HCT116 (cell line): Measurements from ENCODE around the gene TEX22. TPM values are rescaled to one million over a fixed set of nuclear protein-coding genes. Genes with fewer than 3 reads are reported as not detected.

Experiments
- ATAC-seq: fragments of 200-7000 bp; cut with Tn5 transposase; 2 replicates; pipeline ENCODE4 v1.9.1; 2020; ENCODE audit warnings: mild to moderate bottlenecking, moderate library complexity
- BruUV-seq: library from RNA; stranded (reverse); fragments of 400-500 nt; replicated peaks from 2 replicates; lab custom pipeline; 2021; lab: Mats Ljungman, UMichigan
- CTCF ChIA-PET: fragments of 300-600 bp; sonication (Branson Sonifier 250); formaldehyde crosslinking; loops from one replicate; lab custom pipeline; 2021; ENCODE audit warnings: antibody characterized with exemption; lab: Charles Lee
- POLR2A ChIA-PET: fragments of 300-600, 350-600 bp; sonication (Branson Sonifier 250); formaldehyde crosslinking; loops from one replicate; lab custom pipeline; 2021; ENCODE audit warnings: antibody characterized with exemption; lab: Charles Lee
- RAD21 ChIA-PET, 2 experiments: fragments of 300-600 bp; sonication (Branson Sonifier 250); formaldehyde crosslinking; loops; one replicate each; lab custom pipeline; 2023; ENCODE audit warnings: low total read pairs in 2 of 2; ENCODE audit not compliant: uncharacterized antibody in 2 of 2, unreplicated experiment in 2 of 2, low non-redundant PET in 1 of 2; lab: Charles Lee
- DNase-seq: peaks from one replicate; pipeline ENCODE4 v3.0.0-alpha.2; 2010; ENCODE audit warnings: low read depth, low spot score
- H2AFZ ChIP-seq: fragments of 200-600 bp; shearing (Covaris generic), sonication (generic); 2 replicates; pipeline ENCODE4 v1.6.1; 2017; ENCODE audit warnings: low read depth, mixed run types, mixed read lengths, antibody characterized with exemption, low read length; ENCODE audit not compliant: poor library complexity, severe bottlenecking
- H3K27ac ChIP-seq: 2 replicates; pipeline ENCODE4 v1.5.1; 2012; ENCODE audit warnings: low read depth, low read length
- H3K27me3 ChIP-seq: fragments of 200-600 bp; sonication (generic); 2 replicates; pipeline ENCODE4 v1.6.1; 2016; ENCODE audit warnings: mixed run types, low read length, mixed read lengths; ENCODE audit not compliant: insufficient read depth
- H3K36me3 ChIP-seq, 2 experiments: fragments of 200-500 bp in 1 of 2; fragments of 200-600 bp in 1 of 2; sonication (Bioruptor generic) in 1 of 2; sonication (generic) in 1 of 2; 2 replicates each; pipeline versions ENCODE4 v1.5.1 to v1.6.1; 2014 to 2016; ENCODE audit warnings: low read length in 2 of 2, inconsistent platforms in 1 of 2, mixed read lengths in 1 of 2, mixed run types in 1 of 2; ENCODE audit not compliant: insufficient read depth in 2 of 2, control insufficient read depth in 1 of 2
- H3K4me1 ChIP-seq, 2 experiments: fragments of 200-600 bp in 1 of 2; sonication (generic) in 1 of 2; 2 replicates each; pipeline versions ENCODE4 v1.5.1 to v1.6.1; 2012 to 2017; ENCODE audit warnings: low read length in 2 of 2, inconsistent platforms in 1 of 2, mild to moderate bottlenecking in 1 of 2, mixed read lengths in 1 of 2, mixed run types in 1 of 2, moderate library complexity in 1 of 2; ENCODE audit not compliant: insufficient read depth in 2 of 2, control insufficient read depth in 1 of 2
- H3K4me2 ChIP-seq: fragments of 200-600 bp; sonication (generic); 2 replicates; pipeline ENCODE4 v1.6.1; 2017; ENCODE audit warnings: mixed run types, low read length, mixed read lengths
- H3K4me3 ChIP-seq, 2 experiments: fragments of 200-600 bp in 1 of 2; sonication (generic) in 1 of 2; replicated peaks in 1 of 2; 2 replicates each; pipeline ENCODE4 v1.5.1; 2011 to 2016; ENCODE audit warnings: low read length in 2 of 2, control low read depth in 1 of 2, low read depth in 1 of 2, mild to moderate bottlenecking in 1 of 2, mixed read lengths in 1 of 2, mixed run types in 1 of 2
- H3K79me2 ChIP-seq: fragments of 200-600 bp; sonication (generic); 2 replicates; pipeline ENCODE4 v1.6.1; 2017; ENCODE audit warnings: mild to moderate bottlenecking, mixed run types, low read length, moderate library complexity, mixed read lengths; ENCODE audit not compliant: insufficient read depth
- H3K9ac ChIP-seq: fragments of 200-600 bp; sonication (generic); 2 replicates; pipeline ENCODE4 v1.6.1; 2016; ENCODE audit warnings: low read length, mixed read lengths
- H3K9me2 ChIP-seq: fragments of 200-600 bp; sonication (generic), shearing (Covaris generic); 2 replicates; pipeline ENCODE4 v1.6.1; 2017; ENCODE audit warnings: mixed run types, mild to moderate bottlenecking, moderate library complexity; ENCODE audit not compliant: insufficient read depth
- H3K9me3 ChIP-seq, 2 experiments: fragments of 200-500 bp in 1 of 2; fragments of 200-600 bp in 1 of 2; sonication (Bioruptor generic) in 1 of 2; sonication (generic) in 1 of 2; 2 replicates each; pipeline ENCODE4 v1.6.1; 2014 to 2017; ENCODE audit warnings: low read length in 2 of 2, mixed read lengths in 2 of 2, inconsistent platforms in 1 of 2, low read depth in 1 of 2, mild to moderate bottlenecking in 1 of 2, mixed run types in 1 of 2, moderate library complexity in 1 of 2; ENCODE audit not compliant: control insufficient read depth in 1 of 2, insufficient read depth in 1 of 2
- H4K20me1 ChIP-seq: fragments of 200-600 bp; sonication (generic), shearing (Covaris generic); 2 replicates; pipeline ENCODE4 v1.6.1; 2017; ENCODE audit warnings: mixed run types, mild to moderate bottlenecking, moderate library complexity; ENCODE audit not compliant: insufficient read depth
- CEBPB ChIP-seq: IDR thresholded peaks from 2 replicates; pipeline ENCODE4 v1.6.1; 2012; ENCODE audit warnings: low read depth
- EGR1 ChIP-seq: IDR thresholded peaks from 2 replicates; pipeline ENCODE4 v1.6.1; 2012; ENCODE audit warnings: low read depth
- ELF1 ChIP-seq: IDR thresholded peaks from 2 replicates; pipeline ENCODE4 v1.6.1; 2012; ENCODE audit warnings: low read depth, borderline replicate concordance
- RAD21 ChIP-seq: IDR thresholded peaks from 2 replicates; pipeline ENCODE4 v1.6.1; 2012; ENCODE audit warnings: low read depth, mild to moderate bottlenecking
- ZNF274 ChIP-seq: fragments of 200-500 bp; sonication (Bioruptor generic); IDR thresholded peaks from 2 replicates; pipeline ENCODE4 v1.6.1; 2014; ENCODE audit warnings: mild to moderate bottlenecking, low read depth, low read length, inconsistent platforms
- intact Hi-C: fragments of 100-400 bp; cut with micrococcal nuclease; formaldehyde crosslinking; loops from 2 replicates; pipeline ENCODE4 v1.10.0; 2022
- total RNA-seq: library from RNA; stranded (reverse); gene quantifications from one replicate; pipeline ENCODE4 v1.2.1, GENCODE V29; 2021; ENCODE audit not compliant: unreplicated experiment
- TF ChIP-seq, protein P1 (sequence below), 3 experiments: fragments of 200-600 bp in 1 of 3; sonication (generic) in 1 of 3; IDR thresholded peaks in 2 of 3; conservative IDR thresholded peaks in 1 of 3; 2 replicates each; pipeline ENCODE4 v1.5.1; 2012 to 2017; ENCODE audit warnings: low read depth in 2 of 3, low read length in 2 of 3, antibody characterized with exemption in 1 of 3, borderline replicate concordance in 1 of 3, control low read depth in 1 of 3, mild to moderate bottlenecking in 1 of 3, mixed read lengths in 1 of 3, mixed run types in 1 of 3, moderate library complexity in 1 of 3; ENCODE audit not compliant: insufficient read depth in 1 of 3

TEX22 gene
- total RNA-seq, 1 experiment from 2014 or later = 3.8 TPM

DNA sequence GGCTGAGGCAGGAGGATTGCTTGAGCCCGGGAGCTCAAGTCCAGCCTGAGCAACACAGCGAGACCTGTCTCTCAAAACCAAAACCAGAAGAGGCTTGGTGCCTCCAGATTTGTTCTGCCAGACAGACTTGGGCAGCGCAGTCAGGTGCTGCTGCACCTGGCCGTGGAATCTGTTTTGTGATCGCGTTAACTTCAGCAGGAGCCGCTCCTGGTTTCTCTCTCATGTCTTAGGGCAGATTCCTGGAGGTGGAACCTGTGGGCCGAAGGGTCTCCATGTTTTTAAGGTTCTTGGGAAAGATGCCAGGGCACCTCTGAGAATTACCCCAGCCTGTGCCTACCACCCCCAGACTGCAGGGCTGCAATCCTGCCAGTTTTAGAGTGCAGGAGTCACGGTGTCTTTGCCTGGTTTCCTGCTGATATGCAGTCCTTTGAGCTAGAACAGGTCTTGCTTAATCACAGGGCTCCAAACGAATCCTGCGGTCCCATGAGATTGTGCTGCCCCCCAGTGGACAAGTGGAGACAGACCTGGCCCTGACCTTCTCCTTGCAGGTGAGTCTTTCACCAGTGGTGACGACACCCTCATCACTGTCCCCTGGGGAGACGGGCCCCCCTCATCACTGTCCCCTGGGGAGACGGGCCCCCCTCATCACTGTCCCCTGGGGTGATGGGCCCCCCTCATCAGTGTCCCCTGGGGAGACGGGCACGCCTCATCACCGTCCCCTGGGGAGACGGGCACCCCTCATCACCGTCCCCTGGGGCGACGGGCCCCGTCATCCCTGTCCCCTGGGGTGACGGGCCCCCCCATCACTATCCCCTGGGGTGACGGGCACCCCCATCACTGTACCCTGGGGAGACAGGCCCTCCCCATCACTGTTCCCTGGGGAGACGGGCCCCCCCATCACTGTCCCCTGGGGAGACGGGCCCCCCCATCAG, 46.2 kb upstream of the TEX22 start:
- Histone ChIP-seq H3K4me3 (no peak overlapping the region), H3K4me2 (no peak overlapping the region), H3K9me2 (no peaks in the 10 kb centered on the region), H3K4me1 (peaks cover 8 to 12% of the 10 kb centered on the region in 2 experiments; a peak in 2 of 4 replicates), H3K9ac (no peak overlapping the region), H2AFZ (no peak overlapping the region), H3K9me3 (no peaks in the 10 kb centered on the region), H4K20me1 (no peaks in the 10 kb centered on the region), H3K36me3 (no peaks in the 10 kb centered on the region), H3K27me3 (no peaks in the 10 kb centered on the region), H3K79me2 (no peaks in the 10 kb centered on the region), H3K27ac (peak overlapping the region; percentile 29)
- BruUV-seq = no TSS peak
- ATAC-seq (peak; percentile 94), DNase-seq (peak; percentile 73)
- ChIA-PET POLR2A (interaction anchor here (0.6 kb wide), 1 partner anchor 265 kb away, joined by 3 read pairs; no protein-coding TSS in a partner anchor), CTCF (interaction anchor here (0.9 to 1.4 kb wide), 15 partner anchors 9 to 265 kb away, joined by 3 to 10 read pairs (median 6); partner anchors contain the start of genes BRF1 and BTBD6), RAD21 (interaction anchor here (0.7 to 1.0 kb wide), 3 partner anchors 51 to 262 kb away, joined by 3 to 5 read pairs (median 4); partner anchors contain the start of gene BRF1 (in 1 of the 2))
- TF ChIP-seq CEBPB = peak; percentile 96
- TF ChIP-seq, protein P1, sequence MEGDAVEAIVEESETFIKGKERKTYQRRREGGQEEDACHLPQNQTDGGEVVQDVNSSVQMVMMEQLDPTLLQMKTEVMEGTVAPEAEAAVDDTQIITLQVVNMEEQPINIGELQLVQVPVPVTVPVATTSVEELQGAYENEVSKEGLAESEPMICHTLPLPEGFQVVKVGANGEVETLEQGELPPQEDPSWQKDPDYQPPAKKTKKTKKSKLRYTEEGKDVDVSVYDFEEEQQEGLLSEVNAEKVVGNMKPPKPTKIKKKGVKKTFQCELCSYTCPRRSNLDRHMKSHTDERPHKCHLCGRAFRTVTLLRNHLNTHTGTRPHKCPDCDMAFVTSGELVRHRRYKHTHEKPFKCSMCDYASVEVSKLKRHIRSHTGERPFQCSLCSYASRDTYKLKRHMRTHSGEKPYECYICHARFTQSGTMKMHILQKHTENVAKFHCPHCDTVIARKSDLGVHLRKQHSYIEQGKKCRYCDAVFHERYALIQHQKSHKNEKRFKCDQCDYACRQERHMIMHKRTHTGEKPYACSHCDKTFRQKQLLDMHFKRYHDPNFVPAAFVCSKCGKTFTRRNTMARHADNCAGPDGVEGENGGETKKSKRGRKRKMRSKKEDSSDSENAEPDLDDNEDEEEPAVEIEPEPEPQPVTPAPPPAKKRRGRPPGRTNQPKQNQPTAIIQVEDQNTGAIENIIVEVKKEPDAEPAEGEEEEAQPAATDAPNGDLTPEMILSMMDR (IDR thresholded peaks at IDR 0.05 in 2 of 3, conservative IDR thresholded peaks at IDR 0.05 in 1 of 3; ENCODE audit: borderline replicate concordance in 1 of 3, insufficient read depth in 1 of 3, low read depth in 2 of 3, low read length in 2 of 3) = peak; percentile 85 to 90 (median 89)
- no peak for TF ChIP-seq ELF1
- peak; percentile 97 for TF ChIP-seq RAD21
- intact Hi-C loops = loop anchor here (1.0 kb wide), 2 partner anchors 149 to 262 kb away; no protein-coding TSS in a partner anchor

DNA sequence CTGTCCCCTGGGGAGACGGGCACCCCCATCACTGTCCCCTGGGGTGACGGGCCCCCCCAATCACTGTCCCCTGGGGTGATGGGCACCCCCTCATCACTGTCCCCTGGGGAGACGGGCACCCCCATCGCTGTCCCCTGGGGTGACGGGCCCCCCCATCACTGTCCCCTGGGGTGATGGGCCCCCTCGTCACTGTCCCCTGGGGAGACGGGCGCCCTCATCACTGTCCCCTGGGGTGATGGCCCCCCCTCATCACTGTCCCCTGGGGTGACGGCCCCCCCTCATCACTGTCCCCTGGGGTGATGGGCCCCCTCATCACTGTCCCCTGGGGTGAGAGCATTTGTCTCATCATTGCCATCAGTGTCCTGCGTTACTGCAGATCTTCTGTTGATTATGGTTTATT, 45.2 kb upstream of the TEX22 start:
- intact Hi-C loops = no loop called here
- H3K79me2 ChIP-seq = no peaks in the 10 kb centered on the region
- peaks cover 7% of the 10 kb centered on the region in 2 experiments; a peak in 2 of 4 replicates for H3K4me1 ChIP-seq
- no peak overlapping the region for H3K9ac ChIP-seq
- ATAC-seq = no peak
- no peaks in the 10 kb centered on the region for H4K20me1 ChIP-seq
- H3K27ac ChIP-seq = no peak overlapping the region
- H2AFZ ChIP-seq = no peak overlapping the region
- H3K9me2 ChIP-seq = no peaks in the 10 kb centered on the region
- H3K36me3 ChIP-seq = no peaks in the 10 kb centered on the region
- RAD21 ChIA-PET = no interaction called here
- H3K4me2 ChIP-seq = no peak overlapping the region
- no peak for DNase-seq
- no peaks in the 10 kb centered on the region for H3K27me3 ChIP-seq
- POLR2A ChIA-PET = no interaction called here
- no peak overlapping the region for H3K4me3 ChIP-seq
- no peaks in the 10 kb centered on the region for H3K9me3 ChIP-seq
- TF ChIP-seq ZNF274 (no peak), EGR1 (no peak)
- no TSS peak for BruUV-seq
- CTCF ChIA-PET = no interaction called here
